ENCODE results near the gene CNGA1. TPM values are rescaled to one million over a fixed set of nuclear protein-coding genes. Genes with fewer than 3 reads are reported as not detected.

The CNGA1 gene
- total and polyA plus RNA-seq, 2 donors (not counting 3 experiments of a cell fraction or from before 2014, with no cell fraction given) = not detected

DNA sequence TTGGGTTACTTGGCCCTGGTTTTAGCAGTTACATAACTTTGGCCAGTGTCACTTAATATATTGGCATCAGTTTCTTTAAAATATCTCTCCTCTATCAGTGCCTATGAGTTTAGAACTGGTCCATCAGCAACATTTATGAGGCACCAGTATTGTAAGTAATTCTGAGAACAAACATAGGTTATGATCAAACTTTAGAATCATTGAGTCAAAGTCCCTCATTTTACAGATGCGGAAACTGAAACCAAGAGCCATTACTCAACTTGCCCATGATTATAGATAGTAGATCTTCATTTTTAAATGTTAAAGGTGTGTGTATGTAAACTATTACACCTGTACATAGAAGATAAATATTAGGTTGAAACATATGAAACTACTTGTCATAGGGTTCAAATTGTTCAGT, 4.6 kb upstream of the CNGA1 start:
- no peak overlapping the region for H3K27ac ChIP-seq (ENCODE audit: insufficient read depth, low read depth, low read length)
- H3K79me2 ChIP-seq (ENCODE audit: control insufficient read depth, insufficient read depth, low read length) = no peaks in the 10 kb centered on the region
- POLR2A ChIA-PET = no interaction called here
- H2AFZ ChIP-seq (ENCODE audit: low read depth, low read length) = no peak overlapping the region
- DNase-seq (ENCODE audit: low read depth, low spot score) (no peak), FAIRE-seq (no peak)
- no peak overlapping the region for H3K4me2 ChIP-seq (ENCODE audit: insufficient read depth, low read length)
- dilution Hi-C loops (cut with MboI; ENCODE audit: extremely low pct_ligation_motif_present, low sequenced_read_pairs) = no loop called here
- no peaks in the 10 kb centered on the region for H3K9me1 ChIP-seq (replicated peaks; ENCODE audit: control insufficient read depth, extremely low read depth, insufficient read depth, low read length)
- no peaks in the 10 kb centered on the region for H3K36me3 ChIP-seq (ENCODE audit: control insufficient read depth in 2 of 2, extremely low read depth in 1 of 2, insufficient read depth in 2 of 2, low read length in 2 of 2)
- TF ChIP-seq MAX (IDR thresholded peaks at IDR 0.05; ENCODE audit: insufficient read depth, insufficient read length) (no peak), MYC (IDR thresholded peaks at IDR 0.05; ENCODE audit: low read depth, low read length) (no peak), POLR2AphosphoS5 (IDR thresholded peaks at IDR 0.05; ENCODE audit: insufficient read depth, low read depth, low read length) (no peak), JUN (IDR thresholded peaks at IDR 0.05; ENCODE audit: borderline replicate concordance, insufficient read depth, insufficient read length, low read depth) (no peak), POLR2A (IDR thresholded peaks at IDR 0.05; ENCODE audit: low read depth, low read length) (no peak), GATA2 (IDR thresholded peaks at IDR 0.05; ENCODE audit: insufficient read depth, insufficient read length, low read depth, low read length) (no peak), EZH2 (IDR thresholded peaks at IDR 0.05; ENCODE audit: borderline replicate concordance, low read depth, low read length, severe bottlenecking) (no peak), FOS (IDR thresholded peaks at IDR 0.05; ENCODE audit: borderline replicate concordance, insufficient read depth, low read length) (no peak)
- TF ChIP-seq, protein P1, sequence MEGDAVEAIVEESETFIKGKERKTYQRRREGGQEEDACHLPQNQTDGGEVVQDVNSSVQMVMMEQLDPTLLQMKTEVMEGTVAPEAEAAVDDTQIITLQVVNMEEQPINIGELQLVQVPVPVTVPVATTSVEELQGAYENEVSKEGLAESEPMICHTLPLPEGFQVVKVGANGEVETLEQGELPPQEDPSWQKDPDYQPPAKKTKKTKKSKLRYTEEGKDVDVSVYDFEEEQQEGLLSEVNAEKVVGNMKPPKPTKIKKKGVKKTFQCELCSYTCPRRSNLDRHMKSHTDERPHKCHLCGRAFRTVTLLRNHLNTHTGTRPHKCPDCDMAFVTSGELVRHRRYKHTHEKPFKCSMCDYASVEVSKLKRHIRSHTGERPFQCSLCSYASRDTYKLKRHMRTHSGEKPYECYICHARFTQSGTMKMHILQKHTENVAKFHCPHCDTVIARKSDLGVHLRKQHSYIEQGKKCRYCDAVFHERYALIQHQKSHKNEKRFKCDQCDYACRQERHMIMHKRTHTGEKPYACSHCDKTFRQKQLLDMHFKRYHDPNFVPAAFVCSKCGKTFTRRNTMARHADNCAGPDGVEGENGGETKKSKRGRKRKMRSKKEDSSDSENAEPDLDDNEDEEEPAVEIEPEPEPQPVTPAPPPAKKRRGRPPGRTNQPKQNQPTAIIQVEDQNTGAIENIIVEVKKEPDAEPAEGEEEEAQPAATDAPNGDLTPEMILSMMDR (IDR thresholded peaks at IDR 0.05; ENCODE audit: extremely low read depth in 1 of 2, insufficient read depth in 1 of 2, low read depth in 1 of 2, low read length in 2 of 2) = no peak
- no peak overlapping the region for H3K4me3 ChIP-seq (replicated peaks in 1 of 3; ENCODE audit: insufficient read depth in 1 of 3, low read depth in 1 of 3, low read length in 3 of 3)
- BruUV-seq (replicated peaks) = no TSS peak
- peaks cover 7% of the 10 kb centered on the region for H3K4me1 ChIP-seq (ENCODE audit: control insufficient read depth, extremely low read depth, insufficient read depth, low read length)
- H3K9me3 ChIP-seq (replicated peaks; ENCODE audit: control insufficient read depth, insufficient read depth, low read length) = no peaks in the 10 kb centered on the region
- peaks cover 0 to 4% of the 10 kb centered on the region in 2 experiments for H3K27me3 ChIP-seq (ENCODE audit: control insufficient read depth in 2 of 2, insufficient read depth in 2 of 2, low read length in 2 of 2)
- intact Hi-C loops (cut with micrococcal nuclease) = no loop called here
- CTCF ChIA-PET = no interaction called here
- H4K20me1 ChIP-seq (replicated peaks; ENCODE audit: control insufficient read depth, extremely low read depth, insufficient read depth, low read length) = no peaks in the 10 kb centered on the region
- no peak overlapping the region for H3K9ac ChIP-seq (replicated peaks; ENCODE audit: extremely low read depth, insufficient read depth, low read length)
